ENCODE measurements around the gene IGFBP4.

IGFBP4 gene

GRCh38 chr17:40471846-40472732 lies 28.8 kb downstream of the IGFBP4 start:
- no peak for DNase-seq (ENCODE audit: low spot score)

DNA sequence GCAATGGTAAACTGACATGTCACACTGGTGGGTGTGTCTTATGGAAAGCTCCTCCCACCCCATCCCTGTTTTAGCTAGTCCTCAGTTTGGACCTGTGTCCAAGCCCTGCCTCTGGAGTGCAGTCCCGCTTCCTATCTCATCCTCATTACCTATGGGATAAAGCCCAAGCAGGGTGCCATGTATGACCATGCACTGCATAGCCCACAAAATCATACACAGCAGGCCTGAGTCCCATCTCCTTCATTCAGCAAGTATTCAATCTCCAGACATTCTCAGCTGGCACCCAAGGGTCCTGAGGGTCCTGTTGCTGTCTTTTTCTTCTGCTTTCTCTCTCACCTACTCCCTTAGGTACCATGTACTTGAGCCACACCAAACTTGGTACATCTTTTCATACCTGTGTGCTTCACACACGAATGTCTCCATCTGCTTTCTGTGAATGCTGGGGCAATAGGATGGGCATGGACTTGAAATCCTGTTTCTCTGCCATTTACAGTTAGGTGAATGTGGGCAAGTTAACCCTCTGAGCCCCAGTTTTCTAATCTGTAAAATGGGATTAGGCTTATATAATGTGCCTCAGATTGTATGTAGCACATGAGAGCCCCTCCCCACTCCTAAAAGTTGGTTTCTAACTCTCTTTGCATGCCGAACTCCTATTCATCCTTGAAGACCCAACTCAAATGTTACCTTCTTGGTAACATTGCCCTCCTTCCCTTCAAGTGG lies 29.6 kb downstream of the IGFBP4 start:
- no peak for DNase-seq (ENCODE audit: low spot score)

DNA sequence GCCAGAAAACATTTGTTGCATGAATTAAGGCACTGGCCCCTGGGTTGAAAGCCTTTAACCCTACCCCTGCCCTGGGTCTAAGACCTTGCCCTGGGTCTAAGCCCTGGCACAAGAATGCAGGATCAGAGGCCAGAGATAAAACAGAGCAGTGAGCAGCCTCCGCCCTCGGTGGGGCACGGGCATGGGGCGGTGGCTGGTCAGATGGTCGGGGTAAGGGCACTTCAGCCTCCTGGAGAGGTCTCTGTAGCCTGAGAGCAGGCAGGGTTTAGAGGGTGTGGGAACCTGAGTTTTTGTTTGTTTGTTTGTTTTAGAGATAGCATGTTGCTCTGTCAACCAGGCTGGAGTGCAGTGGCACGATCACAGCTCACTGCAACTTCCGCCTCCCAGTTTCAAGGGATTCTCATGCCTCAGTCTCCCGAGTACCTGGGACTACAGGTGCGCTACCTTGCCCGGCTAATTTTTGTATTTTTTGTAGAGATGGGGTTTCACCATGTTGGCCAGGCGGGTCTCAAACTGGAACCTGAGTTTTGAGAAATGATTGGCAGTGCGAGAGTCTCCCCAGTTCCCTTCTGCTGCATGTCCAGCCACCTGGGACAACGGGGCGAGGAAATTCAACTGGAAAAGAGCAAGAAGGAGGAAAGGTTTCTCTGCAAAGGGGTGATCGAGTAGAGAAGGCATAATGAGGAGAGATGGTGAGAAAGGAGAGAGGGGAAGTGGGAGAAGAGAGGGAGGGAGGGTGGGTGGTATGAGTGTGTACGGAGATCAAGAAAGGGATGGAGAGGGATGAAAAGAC lies 30.5 kb downstream of the IGFBP4 start:
- DNase-seq (ENCODE audit: low spot score): no peak

- no peak for DNase-seq (ENCODE audit: low spot score)
These were observed 31.3 kb downstream of the IGFBP4 start for GRCh38 chr17:40474419-40475002.

- DNase-seq (ENCODE audit: low spot score): no peak
These were observed 32.1 kb downstream of the IGFBP4 start for GRCh38 chr17:40475234-40475908.

DNA sequence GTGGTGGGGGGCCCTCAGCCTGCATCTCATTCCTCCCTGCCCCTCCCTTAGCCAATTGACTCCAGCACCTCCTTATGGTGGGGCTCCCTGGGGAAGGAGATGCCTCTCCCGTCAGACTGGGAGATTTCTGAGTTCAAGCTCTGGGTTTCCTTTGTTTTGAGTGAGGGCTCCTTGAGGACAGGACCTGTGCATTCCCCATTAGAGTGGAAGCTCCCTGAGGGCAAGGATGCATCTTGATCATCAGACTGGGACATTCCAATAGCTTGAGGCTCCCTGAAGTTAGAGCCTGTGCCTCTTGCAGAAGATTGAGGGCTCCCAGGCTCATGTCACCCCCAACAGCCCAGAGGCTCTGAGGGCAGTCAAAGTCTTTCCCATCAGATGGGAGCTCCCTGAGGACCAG lies 34.5 kb downstream of the IGFBP4 start:
- no peak for DNase-seq (ENCODE audit: low spot score)

DNA sequence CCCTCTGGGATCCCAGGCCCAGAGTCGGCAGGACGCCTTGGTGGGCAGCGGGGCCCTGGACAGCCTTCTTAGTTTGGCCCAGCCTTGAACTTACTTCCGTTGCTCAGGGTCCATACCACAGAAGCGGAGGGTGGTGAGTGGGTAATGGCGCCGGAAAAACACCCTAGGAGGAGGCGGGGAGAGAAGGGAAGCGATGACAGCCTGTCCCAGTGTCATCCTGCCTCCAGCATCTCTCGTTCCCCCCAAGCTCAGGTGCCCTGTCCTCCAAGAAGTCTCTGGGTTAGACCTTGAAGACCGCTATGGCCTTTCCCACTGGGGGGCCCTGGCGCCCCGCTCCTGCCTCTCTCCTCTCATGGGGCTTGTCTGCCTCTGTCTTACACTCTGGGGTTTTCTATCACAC lies 35.2 kb downstream of the IGFBP4 start:
- DNase-seq (ENCODE audit: low spot score): no peak

- no peak for DNase-seq (ENCODE audit: low spot score)
These were observed 36.7 kb downstream of the IGFBP4 start for GRCh38 chr17:40479754-40480480.

DNA sequence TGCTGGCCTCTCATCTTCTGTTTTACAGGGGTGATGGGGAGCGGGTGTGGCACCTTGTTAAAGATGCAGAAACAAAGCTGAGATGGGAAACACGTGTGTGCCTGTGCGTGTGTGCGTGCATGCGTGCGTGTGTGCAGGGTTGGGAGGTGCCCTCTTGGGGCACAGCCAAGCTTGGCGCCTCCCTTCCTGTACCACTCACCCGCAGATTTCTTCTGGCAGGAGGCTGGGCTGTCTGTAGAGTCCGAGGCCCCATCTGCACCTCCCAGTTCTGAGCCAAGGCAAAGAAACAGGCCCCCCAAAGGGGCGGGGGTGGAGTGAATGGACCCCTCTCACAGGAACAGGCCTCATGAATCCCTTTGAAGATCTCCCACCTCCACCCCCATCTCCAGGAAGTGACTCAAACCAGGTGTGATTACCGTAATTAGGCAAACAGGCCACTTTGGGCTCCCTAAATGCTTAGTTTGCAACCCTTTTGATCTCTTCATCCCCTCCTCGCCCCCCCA lies 37.3 kb downstream of the IGFBP4 start:
- DNase-seq (ENCODE audit: low spot score): no peak

GRCh38 chr17:40481106-40481505 lies 37.9 kb downstream of the IGFBP4 start:
- no peak for DNase-seq (ENCODE audit: low spot score)

GRCh38 chr17:40482722-40483121 lies 39.5 kb downstream of the IGFBP4 start:
- no peak for DNase-seq (ENCODE audit: low spot score)

DNA sequence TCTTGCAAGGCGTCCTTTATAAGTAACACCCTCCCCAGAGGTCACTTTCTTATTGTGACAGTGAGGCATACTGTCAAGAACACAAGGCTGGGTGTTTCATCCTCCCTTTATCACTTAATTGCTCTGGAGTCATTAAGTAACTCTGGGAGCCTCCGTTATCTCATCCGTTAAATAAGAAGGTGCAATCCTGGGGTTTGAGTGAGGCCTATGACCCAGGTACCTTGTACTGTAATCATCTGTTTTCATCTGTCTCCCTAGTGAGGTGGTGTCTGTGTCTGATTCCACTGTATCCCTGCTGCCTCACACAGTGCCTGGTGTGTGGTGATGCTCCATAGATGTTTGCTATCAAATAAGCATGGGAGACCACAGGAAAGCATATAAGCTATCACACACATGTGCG lies 40.4 kb downstream of the IGFBP4 start:
- no peak for DNase-seq (ENCODE audit: low spot score)

DNA sequence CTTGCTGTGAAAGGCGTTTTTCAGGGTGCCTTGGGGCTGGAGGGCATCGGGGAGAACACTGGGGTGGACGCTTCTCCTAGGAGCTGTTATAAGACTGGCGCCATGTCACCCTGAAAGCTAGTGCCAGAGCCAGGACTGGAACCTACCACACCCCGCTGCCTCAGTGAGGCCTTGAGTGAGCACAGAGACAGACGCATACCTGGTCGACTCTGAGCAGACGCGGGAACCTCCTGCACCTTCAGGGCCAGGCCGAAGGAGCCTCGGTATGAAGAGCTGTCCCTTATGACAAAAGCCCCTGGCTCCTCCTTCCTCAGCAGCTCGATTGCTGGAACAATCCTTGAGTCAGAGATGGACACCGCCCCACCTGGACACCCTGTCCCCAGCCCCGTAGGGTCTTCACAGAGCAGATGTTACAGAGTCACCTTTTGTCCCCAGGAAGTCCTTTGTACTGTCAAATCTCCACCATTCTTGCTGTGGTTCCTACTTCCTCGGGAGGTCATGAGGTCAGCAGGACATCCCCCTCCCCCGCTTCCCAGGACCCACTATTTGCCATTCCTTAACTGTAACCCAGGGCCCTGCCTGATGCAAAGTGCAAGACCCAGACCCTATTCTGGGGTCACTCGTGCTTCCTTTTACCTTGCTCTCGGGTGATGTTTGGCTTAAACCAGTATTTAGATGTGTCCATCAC lies 41.2 kb downstream of the IGFBP4 start:
- no peak for DNase-seq (ENCODE audit: low spot score)

GRCh38 chr17:40484973-40485530 lies 41.8 kb downstream of the IGFBP4 start:
- no peak for DNase-seq (ENCODE audit: low spot score)

- no peak for DNase-seq (ENCODE audit: low spot score)
These were observed 42.7 kb downstream of the IGFBP4 start for GRCh38 chr17:40485851-40486521.

DNA sequence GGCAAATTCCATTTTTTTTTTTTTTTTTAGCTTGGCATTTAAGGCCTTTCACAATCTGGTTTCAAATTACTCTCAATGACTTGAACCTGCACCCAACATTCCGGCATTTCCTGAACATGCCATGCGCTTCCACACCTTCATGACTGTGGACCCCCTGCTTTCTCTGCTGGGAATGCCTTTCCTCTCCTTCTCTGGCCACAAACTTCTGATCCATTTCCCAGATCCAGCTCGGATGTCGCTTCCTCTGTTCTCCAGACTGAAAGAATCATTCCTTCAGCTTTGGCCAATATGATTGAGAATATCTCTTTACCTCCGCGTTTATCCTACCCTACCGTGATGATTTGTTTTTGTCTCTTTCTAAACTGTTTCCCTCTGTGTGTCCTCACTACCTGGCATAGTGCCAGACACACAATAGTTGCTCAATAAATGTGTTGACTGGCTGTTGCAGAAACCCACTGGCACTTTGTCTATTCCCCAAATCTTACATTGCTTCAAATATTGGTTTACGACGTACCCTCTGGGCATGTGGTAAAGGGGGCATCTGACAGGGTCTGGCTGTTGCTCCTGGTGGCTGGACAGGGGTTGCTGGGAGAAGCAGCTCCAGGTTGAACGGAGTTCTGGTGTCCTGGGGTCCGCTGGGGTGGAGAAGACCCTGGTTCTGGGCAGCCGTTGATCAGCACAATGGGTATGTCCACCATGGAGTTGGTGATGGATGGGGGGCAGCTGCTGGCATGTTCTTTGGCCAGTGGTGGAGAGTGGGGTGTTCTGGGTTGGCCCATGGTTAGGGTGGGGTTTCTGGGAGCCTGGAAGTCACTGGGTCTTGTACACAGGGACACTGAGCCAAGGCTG lies 43.5 kb downstream of the IGFBP4 start:
- DNase-seq (ENCODE audit: low spot score): no peak

DNA sequence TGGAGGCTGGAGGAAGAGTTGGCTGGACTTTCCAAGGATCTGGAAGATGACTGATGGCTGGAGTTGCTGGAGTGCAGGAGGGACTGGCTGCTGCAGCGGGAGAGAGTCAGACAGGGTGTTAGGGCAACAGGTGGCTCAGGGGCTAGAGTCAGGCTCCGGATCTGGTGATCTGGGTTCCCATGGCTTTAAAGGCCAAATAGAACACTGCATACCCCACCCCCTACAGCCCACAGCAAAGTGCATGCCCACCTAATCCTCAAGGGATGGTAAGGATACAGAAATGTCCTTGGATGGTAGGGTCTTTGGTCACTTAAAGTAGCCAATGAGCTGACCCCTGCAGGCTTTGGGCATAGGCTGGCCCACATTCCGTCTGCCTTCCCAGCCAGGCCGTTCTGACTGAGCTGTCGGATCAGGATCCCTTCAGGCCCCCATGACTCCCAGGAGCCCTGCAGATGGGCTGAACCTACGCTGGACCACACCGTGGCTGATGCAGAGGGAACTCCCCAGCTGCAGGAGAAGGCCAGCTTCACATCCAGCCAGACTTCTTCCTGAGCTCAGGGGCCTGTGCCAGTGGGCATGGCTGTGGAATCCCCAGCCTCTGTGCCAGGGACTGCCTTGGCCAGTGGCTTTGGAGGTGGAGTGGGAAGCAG lies 44.2 kb downstream of the IGFBP4 start:
- no peak for DNase-seq (ENCODE audit: low spot score)
